ENCODE data around the gene TULP3. TPM values are rescaled to one million over a fixed set of nuclear protein-coding genes. Genes with fewer than 3 reads are reported as not detected.

The TULP3 gene
- total and polyA plus RNA-seq, 5 donors, result 10.5 to 17.1 (median 14.8) TPM

DNA sequence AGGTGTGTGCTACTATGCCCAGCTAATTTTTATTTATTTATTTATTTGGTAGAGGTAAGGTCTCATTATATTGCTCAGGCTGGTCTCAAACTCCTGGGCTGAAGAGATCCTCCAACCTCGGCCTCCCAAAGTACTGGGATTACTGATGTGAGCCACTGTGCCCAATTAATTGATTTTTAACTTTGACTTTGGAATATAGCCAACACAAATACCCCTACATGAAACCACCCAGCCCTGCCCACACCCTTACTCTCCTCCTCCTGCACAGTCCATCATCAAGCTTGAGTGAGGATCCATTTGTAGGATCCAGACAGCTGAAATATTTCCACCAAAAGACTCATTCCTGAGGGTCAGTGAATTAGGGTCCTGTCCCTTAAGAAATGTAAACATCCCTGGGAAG, 65.2 kb downstream of the TULP3 start:
- H3K4me1 ChIP-seq (ENCODE audit: control insufficient read depth, insufficient read depth, low read length), result peaks cover 8% of the 10 kb centered on the region
- no peak overlapping the region for H3K4me3 ChIP-seq (ENCODE audit: low read length)
- DNase-seq (no peak), ATAC-seq (no peak)
- H3K27ac ChIP-seq (ENCODE audit: low read length), result no peak overlapping the region
- no peaks in the 10 kb centered on the region for H3K27me3 ChIP-seq (ENCODE audit: control insufficient read depth, insufficient read depth)
- intact Hi-C loops (cut with DNase I), result no loop called here
- no peaks in the 10 kb centered on the region for H3K9me3 ChIP-seq (ENCODE audit: control insufficient read depth, low read length)
- 97% methylated on average over 1 of the region's 1 CpG for WGBS

DNA sequence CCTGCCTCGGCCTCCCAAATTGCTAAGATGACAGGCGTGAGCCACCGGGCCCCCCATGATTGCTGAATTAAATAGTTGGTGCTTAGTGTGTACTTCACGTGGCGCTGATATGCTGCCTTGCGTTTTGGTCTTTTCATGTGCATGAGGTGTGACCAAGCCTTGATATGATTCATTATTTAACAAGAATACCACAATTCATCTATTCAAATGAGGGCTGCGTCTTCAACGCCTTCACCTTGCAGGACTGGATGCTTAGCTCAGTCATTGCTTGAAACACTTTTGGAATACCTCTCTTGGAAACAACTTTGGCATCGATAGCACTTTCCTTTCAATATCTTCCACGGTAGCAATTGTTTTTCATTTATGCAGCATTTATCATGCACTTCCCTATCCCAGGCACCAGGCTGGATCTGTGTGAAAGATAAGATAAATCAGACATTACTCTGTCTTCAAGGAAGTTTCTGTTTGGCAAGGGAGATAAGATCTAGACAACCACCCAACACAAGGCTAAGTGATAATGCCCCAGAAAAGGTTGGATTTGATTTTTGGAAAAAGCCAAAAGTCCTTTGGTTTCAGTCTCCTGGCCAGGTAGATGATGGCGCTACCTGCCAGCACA, 67.2 kb downstream of the TULP3 start:
- intact Hi-C loops (cut with DNase I), result no loop called here
- H3K9me3 ChIP-seq (ENCODE audit: control insufficient read depth, low read length), result no peaks in the 10 kb centered on the region
- H3K4me1 ChIP-seq (ENCODE audit: control insufficient read depth, insufficient read depth, low read length), result peaks cover 8% of the 10 kb centered on the region
- WGBS, result 70% methylated on average over 11 of the region's 11 CpGs
- ATAC-seq (no peak), DNase-seq (no peak)
- H3K4me3 ChIP-seq (ENCODE audit: low read length), result peak overlapping the region; percentile 72
- no peaks in the 10 kb centered on the region for H3K27me3 ChIP-seq (ENCODE audit: control insufficient read depth, insufficient read depth)
- peak overlapping the region; percentile 82 for H3K27ac ChIP-seq (ENCODE audit: low read length)

DNA sequence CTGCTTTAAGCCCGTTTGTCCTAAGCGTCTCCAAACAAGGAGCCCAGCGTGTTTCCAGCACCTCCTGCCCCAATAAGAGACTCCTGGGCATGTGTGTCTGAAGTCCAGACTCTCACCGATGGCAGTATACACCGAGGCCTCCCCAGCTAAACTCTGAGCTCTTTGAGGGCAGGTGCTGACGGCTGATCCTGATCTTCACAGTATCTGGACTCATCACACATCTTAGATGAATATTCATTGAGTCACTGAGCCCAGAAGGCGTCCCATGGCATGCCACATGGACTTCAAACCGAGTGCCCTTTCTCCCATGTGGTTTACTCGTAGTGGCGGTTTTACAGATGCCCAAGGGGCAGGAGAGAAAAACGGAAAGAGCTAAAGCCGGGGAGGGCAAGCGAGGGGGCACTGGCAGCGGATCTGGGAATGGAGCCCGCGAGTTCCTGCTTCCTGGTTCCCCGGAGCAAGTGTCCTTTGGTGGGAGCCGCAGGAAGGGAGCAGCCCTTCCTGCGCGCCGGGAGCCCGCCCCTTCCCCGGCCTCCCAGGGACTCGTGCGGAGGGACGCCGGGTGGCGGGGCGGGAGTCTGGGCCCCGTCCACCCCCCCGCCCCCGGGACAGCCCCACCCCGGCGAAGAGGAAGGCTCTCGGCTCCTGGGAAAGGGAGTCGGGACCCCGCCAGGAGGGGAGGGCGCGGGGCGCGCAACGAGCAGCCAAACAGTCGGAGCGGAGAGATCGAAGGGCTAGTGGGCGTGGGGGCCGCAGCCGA, 67.9 kb downstream of the TULP3 start:
- DNase-seq (peak; percentile 80 to 88 (median 84)), ATAC-seq (peak; percentile 80 to 85)
- no peaks in the 10 kb centered on the region for H3K9me3 ChIP-seq (ENCODE audit: control insufficient read depth, low read length)
- H3K4me3 ChIP-seq (ENCODE audit: low read length), result peak overlapping the region; percentile 72
- intact Hi-C loops (cut with DNase I), result no loop called here
- no peaks in the 10 kb centered on the region for H3K27me3 ChIP-seq (ENCODE audit: control insufficient read depth, insufficient read depth)
- peaks cover 8% of the 10 kb centered on the region for H3K4me1 ChIP-seq (ENCODE audit: control insufficient read depth, insufficient read depth, low read length)
- H3K27ac ChIP-seq (ENCODE audit: low read length), result peak overlapping the region; percentile 82
- 1% methylated on average over 48 of the region's 48 CpGs for WGBS

DNA sequence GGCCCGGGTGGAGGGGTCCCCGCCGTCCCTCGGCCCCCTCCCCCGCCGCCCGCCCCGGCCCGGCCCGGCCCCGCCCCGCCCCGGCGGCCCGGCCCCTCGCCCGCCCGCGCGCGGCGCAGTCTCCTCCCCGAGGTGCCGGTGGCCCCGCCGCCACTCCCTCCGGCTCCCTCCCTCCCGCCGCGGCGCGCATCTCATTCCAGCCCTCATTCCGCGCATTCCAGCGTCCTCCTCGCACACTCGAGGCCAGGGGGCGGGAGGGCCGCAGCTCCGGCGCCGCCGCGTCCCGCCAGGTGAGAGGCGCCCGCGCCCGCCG, 68.5 kb downstream of the TULP3 start, which contains the start of gene TEAD4:
TSS of gene TEAD4 (plus strand) at position 206 of the 313 bp plus-strand sequence.
- under 1% methylated on average over 50 of the region's 50 CpGs for WGBS
- Histone ChIP-seq H3K27me3 (ENCODE audit: control insufficient read depth, insufficient read depth) (no peaks in the 10 kb centered on the region), H3K4me1 (ENCODE audit: control insufficient read depth, insufficient read depth, low read length) (peaks cover 8% of the 10 kb centered on the region), H3K27ac (ENCODE audit: low read length) (peak within 1 kb of the TSS; percentile 82), H3K4me3 (ENCODE audit: low read length) (peak within 1 kb of the TSS; percentile 72), H3K9me3 (ENCODE audit: control insufficient read depth, low read length) (no peaks in the 10 kb centered on the region)
- intact Hi-C loops (cut with DNase I), result no loop called here
- DNase-seq, result peak; percentile 77 to 88 (median 84)
- peak; percentile 44 to 76 for ATAC-seq

DNA sequence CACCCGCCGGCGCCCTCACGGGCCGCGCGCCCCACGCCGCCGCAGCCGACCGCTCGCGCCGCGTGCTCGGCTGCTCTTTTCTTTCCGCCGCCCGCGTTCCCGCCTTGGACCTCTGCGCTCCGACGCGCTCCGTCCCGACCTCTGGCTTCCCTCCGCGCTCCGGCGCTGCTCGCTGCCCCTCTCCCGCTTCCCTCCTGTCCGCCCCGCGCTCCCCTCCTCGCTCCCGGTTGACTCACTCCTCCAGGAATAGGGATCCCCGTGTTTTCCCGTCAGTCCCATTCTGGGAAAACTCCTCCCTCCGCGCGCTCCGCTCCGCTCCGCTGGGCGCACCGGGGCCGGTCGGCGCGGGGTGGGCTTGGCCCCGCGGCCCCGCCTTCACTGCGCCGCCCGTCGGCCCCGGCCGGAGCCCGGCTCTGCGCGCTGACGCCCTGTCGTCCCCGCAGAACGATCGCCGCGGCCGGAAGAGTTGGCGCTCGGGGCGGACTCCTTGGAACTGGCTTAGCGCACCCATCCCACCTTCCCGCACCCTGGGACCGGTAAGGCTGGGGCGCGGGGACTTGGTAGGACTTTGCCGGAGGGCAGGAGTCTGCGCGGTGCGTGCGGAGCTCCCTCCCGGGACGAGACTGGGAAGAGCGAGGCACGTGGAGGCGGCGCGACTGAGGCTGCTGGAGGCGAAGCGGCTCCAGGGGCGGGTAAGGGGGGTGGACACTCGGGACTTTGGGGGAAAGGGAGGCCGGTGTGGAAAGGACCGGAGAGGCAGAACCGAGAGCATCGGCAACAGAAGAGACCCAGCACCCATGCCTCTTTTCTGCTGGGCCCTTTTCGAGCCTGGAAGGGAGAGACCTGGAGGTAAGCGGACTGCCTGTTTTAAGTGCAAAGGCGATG, 69.1 kb downstream of the TULP3 start:
- no peaks in the 10 kb centered on the region for H3K9me3 ChIP-seq (ENCODE audit: control insufficient read depth, low read length)
- H3K4me1 ChIP-seq (ENCODE audit: control insufficient read depth, insufficient read depth, low read length), result peaks cover 8% of the 10 kb centered on the region
- intact Hi-C loops (cut with DNase I), result loop anchor here in 2 of 4 donors (10.0 kb wide), 1 partner anchor 75 kb away; no protein-coding TSS in a partner anchor
- peak overlapping the region; percentile 72 for H3K4me3 ChIP-seq (ENCODE audit: low read length)
- H3K27me3 ChIP-seq (ENCODE audit: control insufficient read depth, insufficient read depth), result no peaks in the 10 kb centered on the region
- DNase-seq (peak; percentile 75 to 78 (median 76)), ATAC-seq (peak; percentile 62 to 63)
- peak overlapping the region; percentile 66 for H3K27ac ChIP-seq (ENCODE audit: low read length)
- 2% methylated on average over 104 of the region's 104 CpGs for WGBS

DNA sequence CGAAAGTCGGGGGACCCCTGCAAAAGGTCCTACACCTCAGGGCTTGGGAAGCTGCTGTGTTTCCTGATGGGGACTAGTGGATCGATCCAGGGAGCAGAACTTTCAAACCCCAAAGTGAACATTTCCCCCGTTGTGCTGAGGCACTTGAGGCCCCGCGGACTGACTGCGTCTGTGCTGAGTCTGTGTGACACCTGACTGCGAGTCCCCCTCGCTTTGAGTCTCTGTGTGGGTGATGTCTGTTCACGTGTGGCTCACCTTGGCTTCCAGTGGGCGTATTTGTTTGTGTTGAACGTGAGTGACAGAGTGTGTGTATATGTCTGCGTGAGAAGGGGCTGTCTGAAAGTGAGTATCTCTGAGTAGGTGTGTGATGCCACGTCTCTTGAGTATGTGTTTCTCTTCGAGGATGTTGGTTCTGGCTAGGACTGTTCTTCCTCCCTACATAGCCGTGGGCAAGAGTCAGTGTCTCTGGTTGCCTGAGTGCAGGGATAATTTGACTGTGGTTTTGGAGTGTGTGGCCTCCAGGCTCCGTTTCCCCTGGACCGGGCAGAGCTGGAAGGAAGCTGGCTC, 69.8 kb downstream of the TULP3 start:
- ATAC-seq (no peak), DNase-seq (no peak)
- no peaks in the 10 kb centered on the region for H3K9me3 ChIP-seq (ENCODE audit: control insufficient read depth, low read length)
- WGBS, result 25% methylated on average over 18 of the region's 18 CpGs
- intact Hi-C loops (cut with DNase I), result loop anchor here in 2 of 4 donors (10.0 kb wide), 1 partner anchor 74 kb away; no protein-coding TSS in a partner anchor
- H3K27ac ChIP-seq (ENCODE audit: low read length), result peak overlapping the region; percentile 6
- peaks cover 8% of the 10 kb centered on the region for H3K4me1 ChIP-seq (ENCODE audit: control insufficient read depth, insufficient read depth, low read length)
- peak overlapping the region; percentile 72 for H3K4me3 ChIP-seq (ENCODE audit: low read length)
- no peaks in the 10 kb centered on the region for H3K27me3 ChIP-seq (ENCODE audit: control insufficient read depth, insufficient read depth)

DNA sequence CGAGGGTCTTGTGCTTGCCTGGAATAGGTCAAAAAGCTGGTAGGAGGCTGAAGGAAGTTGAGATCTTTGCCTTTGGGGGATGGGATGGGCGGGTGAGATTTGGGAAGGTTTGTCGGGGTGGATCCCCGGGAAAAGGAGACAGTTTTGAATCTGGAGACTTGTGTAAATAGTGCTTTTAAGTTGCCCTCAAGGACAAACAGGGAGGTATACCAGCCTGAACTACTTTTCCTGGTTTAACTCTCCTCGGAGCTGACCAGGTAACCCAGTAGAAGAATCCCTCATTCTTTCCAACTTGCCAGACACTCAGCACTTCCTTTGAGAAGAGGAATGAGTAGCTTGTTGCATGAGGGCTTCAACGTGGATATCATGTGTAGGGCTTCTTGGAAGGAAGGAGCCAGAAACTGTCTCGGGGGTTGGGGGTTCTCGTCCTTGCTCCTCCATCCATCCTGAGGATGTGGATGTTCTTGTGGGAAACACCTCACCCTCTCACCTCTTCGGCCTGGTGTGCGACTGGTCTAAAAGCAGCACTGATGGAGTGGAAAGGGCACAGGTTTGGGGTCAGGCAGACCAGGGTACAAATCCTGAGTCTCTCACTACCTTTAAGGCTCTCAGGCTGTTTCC, 70.4 kb downstream of the TULP3 start:
- Histone ChIP-seq H3K27ac (ENCODE audit: low read length) (peak overlapping the region; percentile 6), H3K4me1 (ENCODE audit: control insufficient read depth, insufficient read depth, low read length) (peaks cover 8% of the 10 kb centered on the region), H3K9me3 (ENCODE audit: control insufficient read depth, low read length) (no peaks in the 10 kb centered on the region), H3K4me3 (ENCODE audit: low read length) (peak overlapping the region; percentile 72), H3K27me3 (ENCODE audit: control insufficient read depth, insufficient read depth) (no peaks in the 10 kb centered on the region)
- DNase-seq (no peak), ATAC-seq (no peak)
- intact Hi-C loops (cut with DNase I), result loop anchor here in 2 of 4 donors (10.0 kb wide), 1 partner anchor 74 kb away; no protein-coding TSS in a partner anchor
- WGBS, result 61% methylated on average over 10 of the region's 10 CpGs

DNA sequence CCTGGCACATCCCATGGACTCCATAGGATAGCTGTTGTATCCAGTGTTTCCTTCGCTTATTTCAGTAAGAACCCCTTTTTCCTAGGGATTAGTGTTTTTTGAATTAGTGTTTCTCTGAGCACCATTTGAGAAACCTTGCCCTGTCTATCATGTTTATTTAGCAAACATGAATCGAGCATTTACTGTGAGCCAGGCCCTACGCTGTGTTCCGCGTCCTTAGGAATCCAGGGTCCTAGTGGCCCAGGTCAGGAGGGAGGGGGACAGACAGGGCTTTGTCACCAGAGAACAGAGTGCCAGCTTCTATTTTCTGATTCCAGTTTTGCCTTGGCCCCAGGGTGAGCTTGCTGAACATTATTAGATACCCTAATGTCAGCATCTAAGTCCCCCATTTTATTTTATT, 71.0 kb downstream of the TULP3 start:
- Histone ChIP-seq H3K4me1 (ENCODE audit: control insufficient read depth, insufficient read depth, low read length) (peaks cover 8% of the 10 kb centered on the region), H3K27ac (ENCODE audit: low read length) (no peak overlapping the region), H3K9me3 (ENCODE audit: control insufficient read depth, low read length) (no peaks in the 10 kb centered on the region), H3K27me3 (ENCODE audit: control insufficient read depth, insufficient read depth) (no peaks in the 10 kb centered on the region), H3K4me3 (ENCODE audit: low read length) (no peak overlapping the region)
- WGBS, result 83% methylated on average over 5 of the region's 5 CpGs
- ATAC-seq, result no peak
- intact Hi-C loops (cut with DNase I), result loop anchor here in 2 of 4 donors (10.0 kb wide), 1 partner anchor 73 kb away; no protein-coding TSS in a partner anchor
- DNase-seq, result no peak

DNA sequence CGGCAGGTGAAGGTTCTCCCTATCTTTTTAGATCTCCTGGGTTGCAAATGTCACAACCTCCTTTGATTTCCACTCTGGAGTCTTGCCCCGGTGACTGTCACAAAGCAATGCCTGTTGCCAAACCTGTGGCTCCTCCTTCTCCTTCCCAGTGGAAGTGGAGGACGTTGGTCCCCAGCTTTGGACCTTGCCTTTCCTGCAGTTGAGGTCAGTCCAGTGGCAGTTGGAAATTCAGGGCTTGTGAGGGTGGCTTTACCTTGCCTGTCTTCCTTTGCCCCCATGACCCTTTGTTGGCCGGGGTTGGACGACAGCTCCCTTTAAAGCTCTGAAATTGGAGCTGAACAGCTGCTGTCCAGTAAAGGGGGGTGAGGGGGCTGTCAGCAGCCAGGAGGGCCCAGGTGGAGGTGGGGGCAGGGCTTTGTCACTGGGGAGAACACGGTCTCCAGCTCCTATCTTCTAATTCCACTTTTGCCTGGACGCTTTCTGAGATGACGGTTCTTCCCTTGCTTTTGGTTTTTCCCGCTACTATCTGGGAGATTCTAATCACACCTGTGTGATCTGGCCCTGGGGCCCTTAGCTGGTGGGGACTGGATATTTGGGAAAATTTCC, 72.6 kb downstream of the TULP3 start:
- Histone ChIP-seq H3K4me1 (ENCODE audit: control insufficient read depth, insufficient read depth, low read length) (peaks cover under 1% of the 10 kb centered on the region), H3K27me3 (ENCODE audit: control insufficient read depth, insufficient read depth) (no peaks in the 10 kb centered on the region), H3K27ac (ENCODE audit: low read length) (peak overlapping the region; percentile 60), H3K9me3 (ENCODE audit: control insufficient read depth, low read length) (no peaks in the 10 kb centered on the region), H3K4me3 (ENCODE audit: low read length) (no peak overlapping the region)
- peak in 1 of 3 donors; percentile 41 for DNase-seq
- ATAC-seq, result peak in 1 of 2 donors; percentile 15
- 44% methylated on average over 9 of the region's 9 CpGs for WGBS
- intact Hi-C loops (cut with DNase I), result loop anchor here in 2 of 4 donors (10.0 kb wide), 1 partner anchor 72 kb away; no protein-coding TSS in a partner anchor

All from right cardiac atrium (tissue), 5 donors.